Right hindlimb (tissue), 1 donor: ENCODE data around the gene RALBP1.

Experiments used
- DNase-seq: peaks from one replicate; pipeline ENCODE4 v3.0.0-alpha.2; 2018

The RALBP1 gene

GRCh38 chr18:9513971-9514512 lies 38.7 kb downstream of the RALBP1 start:
- DNase-seq = no peak

DNA sequence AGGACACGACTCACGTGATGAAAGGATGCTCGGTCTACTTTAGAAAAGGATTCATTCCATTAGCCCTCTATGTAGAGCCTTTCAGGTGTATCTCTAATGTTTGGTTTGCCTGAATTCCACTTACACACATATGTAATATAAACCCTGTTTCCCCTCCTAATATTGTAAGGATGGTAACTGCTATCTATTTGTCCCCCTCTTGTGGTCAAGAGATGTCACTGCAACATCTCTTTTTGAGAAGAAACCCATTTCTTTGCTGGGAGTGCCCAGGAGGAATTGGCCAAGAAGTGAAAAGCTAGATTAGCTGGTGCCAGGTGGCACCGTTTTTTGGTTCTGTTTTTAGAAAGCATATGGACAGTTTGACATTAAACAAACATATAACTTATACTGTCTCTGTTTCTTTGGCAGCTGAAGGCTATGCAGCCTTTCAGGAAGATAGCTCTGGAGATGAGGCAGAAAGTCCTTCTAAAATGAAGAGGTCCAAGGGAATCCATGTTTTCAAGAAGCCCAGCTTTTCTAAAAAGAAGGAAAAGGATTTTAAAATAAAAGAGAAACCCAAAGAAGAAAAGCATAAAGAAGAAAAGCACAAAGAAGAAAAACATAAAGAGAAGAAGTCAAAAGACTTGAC lies 41.2 kb downstream of the RALBP1 start:
- DNase-seq = no peak

DNA sequence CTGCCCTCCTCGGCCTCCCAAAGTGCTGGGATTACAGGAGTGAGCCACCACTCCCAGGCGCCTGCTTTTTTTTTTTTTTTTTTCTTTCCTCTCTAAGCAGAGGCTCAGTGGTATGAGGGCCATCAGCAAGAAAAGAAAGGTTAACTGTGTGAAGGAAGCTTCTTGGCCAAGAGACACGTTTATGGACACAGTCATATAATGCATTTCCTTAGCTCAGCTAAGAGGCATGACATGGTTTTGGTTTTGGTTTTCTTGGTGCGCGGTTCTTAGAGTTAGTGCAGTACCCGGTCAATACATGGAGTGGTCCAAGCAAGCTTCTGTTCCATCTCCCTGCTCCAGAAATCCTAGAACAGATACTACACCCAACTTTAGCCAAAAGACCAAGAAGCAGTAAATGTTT lies 42.6 kb downstream of the RALBP1 start:
- DNase-seq = no peak

GRCh38 chr18:9519399-9519798 lies 44.1 kb downstream of the RALBP1 start:
- DNase-seq = no peak

- no peak for DNase-seq
These were observed 45.4 kb downstream of the RALBP1 start for GRCh38 chr18:9520666-9521065.

- no peak for DNase-seq
These were observed 46.5 kb downstream of the RALBP1 start for GRCh38 chr18:9521770-9522169.

- no peak for DNase-seq
These were observed 47.6 kb downstream of the RALBP1 start for GRCh38 chr18:9522952-9523351.

DNA sequence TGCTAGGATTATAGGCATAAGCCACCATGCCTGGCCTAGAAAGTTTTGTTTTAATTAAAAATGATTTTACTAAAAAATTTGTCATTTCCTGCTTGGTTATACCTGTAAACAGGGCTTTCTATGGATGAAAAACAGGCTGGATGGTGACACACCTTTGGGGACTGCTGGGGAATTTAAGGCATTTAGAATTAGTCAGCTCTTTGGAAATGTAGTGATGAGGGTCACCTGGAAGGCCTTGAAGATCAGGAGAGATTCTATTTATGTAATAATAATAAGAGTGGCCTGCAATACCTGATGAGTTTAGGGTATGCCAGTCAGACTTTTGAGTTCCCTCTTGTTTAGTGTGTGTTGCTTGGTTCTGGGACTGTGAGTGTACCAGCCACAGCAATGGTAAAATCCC lies 51.1 kb downstream of the RALBP1 start:
- no peak for DNase-seq

DNA sequence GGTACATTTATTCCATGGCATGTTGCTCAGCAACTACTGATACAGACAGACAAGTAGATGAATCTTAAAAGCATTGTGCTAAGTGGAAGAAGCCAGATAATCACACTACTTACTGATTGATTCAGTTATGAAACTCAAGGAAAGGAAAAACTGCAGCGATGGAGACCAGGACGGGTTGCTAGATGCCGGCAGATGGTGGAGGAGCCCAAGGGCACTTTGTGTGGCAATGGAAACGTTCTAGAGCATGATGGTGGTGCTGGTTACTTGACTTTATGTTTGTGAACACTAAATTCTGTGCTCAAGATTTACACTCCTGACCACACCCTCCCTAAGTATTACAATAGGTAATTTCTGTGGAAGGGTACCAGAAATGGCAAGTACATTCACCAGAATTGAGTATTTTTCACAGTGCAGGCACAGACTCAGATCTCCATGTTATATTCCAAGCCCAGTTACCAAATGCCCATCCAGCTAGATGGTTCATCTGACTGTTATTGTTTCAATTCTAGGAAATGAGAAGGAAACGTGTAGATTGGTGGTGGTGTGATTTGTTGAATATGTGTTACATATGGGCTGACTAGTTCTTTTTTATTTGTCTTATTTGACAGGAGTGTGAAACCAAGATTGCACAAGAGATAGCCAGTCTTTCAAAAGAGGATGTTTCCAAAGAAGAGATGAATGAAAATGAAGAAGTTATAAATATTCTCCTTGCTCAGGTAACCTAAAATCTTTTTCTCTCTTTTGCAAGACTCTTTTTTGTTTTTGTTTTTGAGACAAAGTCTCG lies 55.1 kb downstream of the RALBP1 start:
- no peak for DNase-seq

DNA sequence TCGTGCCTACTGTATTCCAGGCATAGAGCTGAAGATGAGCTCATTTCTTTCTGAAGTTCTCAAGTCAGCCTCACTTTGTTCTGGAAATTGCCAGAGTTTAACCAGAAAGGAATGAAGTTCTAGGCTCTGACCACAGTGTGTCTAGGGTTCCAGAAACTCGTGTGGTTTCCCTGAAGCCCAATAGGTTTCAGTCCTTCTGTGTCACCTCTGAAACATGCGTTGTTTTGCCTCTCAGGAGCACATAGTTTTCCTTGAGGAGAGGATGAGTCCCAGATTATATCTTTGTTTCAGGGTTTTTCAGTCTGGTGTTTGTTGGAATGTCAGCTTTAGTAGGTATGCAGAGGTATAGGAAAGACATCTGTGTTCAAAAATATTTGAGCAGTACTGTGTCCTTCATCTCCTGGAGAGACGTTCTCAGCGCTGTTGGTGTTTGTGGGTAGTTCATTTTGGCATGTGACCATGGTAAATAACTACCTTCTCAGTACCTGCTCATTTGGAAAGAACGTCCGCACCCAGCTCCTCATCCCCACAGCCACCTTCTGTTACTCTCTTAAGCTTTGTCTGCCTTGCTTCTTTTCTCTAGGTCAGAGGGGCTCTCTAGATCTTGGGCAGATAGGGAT lies 56.6 kb downstream of the RALBP1 start:
- no peak for DNase-seq

GRCh38 chr18:9534844-9535243 lies 59.5 kb downstream of the RALBP1 start:
- no peak for DNase-seq

DNA sequence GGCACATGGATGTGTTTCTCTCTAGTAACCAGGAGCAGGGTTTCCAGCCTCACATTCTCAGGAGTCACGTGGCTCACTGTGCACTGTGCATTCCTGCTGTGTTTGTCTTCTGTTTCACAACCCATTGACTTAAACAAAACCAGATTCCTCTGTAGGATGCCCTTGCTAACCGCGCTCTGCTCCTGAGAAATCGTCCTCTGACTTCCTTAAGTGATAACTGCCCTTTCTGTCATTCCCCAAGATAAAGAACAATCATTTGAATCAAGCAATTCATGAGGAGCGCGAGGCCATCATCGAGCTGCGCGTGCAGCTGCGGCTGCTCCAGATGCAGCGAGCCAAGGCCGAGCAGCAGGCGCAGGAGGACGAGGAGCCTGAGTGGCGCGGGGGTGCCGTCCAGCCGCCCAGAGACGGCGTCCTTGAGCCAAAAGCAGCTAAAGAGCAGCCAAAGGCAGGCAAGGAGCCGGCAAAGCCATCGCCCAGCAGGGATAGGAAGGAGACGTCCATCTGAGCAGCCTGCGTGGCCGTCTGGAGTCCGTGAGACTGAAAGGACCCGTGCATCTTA lies 60.2 kb downstream of the RALBP1 start:
- DNase-seq = peak; percentile 43

DNA sequence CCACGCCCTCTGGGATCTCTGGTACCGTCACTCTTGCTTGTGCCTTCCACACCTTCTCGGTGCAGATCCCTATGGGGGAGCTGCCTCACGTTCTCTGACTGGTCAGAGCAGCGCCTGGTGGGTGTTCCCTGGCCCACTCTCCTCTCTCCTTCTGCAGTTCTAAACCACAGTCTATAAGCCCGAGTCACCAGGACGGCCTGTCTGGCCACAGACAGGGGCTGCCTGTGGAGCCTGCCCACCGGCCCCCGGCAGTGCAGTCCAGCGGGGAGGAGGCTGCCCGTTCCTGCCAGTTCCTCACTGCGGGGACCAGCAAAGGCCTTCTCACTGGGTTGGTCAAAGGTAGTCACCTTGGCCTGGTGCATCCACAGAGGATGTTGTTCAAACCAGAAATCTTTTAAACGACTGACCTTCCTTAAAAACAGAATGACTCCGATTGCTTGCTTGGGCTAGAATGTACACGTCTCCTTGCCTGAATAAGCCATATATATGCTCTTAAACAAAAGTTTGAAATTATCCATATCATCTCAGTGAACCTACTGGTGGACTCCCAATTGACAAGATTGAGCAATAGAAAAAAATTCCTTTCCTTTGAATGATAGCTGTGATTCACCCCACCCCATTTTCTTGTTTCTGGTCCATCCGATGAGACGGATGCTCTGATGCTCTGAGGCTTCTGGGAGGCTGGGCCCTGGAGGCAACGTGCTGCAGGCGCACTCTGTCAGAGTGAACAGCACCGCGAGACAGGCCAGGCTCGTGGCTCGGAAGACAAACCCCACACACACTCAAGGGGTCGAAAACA lies 61.2 kb downstream of the RALBP1 start:
- no peak for DNase-seq

DNA sequence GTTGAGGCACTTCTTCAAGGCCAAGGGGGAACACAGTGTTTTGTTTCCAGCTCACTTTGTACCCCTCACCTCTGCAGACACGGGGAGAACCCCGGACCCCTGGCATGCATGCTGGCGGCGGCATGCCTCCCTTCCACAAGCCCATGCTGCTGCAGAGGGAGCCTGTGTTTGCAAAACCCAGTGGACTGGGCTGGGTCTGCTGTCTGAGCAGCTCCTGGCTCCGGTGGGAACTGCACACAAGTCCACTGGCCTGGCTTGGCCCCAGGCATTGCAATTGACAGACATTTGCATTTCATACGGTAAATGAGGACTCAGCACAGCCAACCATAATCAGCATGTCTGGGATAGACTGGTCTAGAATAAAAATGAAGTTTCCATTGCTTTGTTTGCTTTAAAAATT lies 62.4 kb downstream of the RALBP1 start:
- DNase-seq = no peak

DNA sequence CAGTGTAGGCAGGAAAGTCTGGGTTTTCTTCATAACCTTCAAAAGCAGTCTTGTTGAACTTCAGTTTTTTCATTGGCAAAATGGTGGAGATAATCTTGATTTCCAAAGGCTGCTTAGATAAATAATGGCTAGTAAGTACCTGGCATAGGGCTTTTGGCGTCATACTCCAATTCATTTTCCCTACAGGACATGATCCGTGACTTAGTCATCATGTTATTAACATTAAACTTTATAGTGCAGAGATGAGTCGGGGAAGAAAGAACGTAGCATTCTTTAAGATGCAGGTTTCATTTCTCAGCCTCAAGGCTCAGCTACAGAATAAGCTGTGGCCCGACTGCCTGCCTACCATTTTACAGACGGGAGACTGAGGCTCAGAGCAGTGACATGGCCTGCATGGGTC lies 64.0 kb downstream of the RALBP1 start:
- no peak for DNase-seq

DNA sequence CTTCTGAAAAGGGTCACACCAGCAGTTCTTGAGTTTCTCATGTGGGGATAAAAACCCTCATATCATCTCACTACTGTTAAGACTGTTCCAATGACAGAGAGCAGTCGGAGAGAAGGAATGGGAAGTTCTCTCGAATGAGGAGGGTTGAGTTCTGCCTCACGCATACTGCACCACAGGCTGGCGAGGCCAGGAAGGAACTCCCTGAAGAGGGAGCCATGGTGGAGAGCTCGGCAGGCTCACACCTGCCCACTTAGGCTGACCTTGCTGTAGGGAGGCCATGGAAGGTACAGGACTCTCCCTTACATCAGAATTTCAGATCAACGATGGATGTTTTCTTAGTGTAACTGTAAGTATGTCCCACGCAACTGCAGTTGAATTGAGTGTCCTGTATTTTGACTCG lies 64.6 kb downstream of the RALBP1 start:
- DNase-seq = no peak

DNA sequence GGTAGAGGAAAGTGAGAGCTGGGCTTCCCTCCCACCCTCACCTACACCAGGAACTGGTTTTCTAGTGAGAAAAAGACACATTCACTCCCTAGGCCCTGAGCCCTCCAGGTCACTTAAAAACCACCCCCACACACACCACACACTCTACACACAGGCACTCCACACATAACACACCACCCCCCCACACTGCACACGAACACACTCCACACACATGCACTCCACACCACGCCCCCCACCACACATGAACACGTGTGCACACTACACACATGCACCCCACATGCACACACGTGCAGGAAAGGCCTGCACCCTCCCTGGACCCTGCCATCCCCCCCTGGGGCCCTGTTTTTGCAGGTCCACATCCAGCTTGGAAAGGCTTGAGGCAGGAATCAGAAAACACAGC lies 67.6 kb downstream of the RALBP1 start:
- DNase-seq = no peak

DNA sequence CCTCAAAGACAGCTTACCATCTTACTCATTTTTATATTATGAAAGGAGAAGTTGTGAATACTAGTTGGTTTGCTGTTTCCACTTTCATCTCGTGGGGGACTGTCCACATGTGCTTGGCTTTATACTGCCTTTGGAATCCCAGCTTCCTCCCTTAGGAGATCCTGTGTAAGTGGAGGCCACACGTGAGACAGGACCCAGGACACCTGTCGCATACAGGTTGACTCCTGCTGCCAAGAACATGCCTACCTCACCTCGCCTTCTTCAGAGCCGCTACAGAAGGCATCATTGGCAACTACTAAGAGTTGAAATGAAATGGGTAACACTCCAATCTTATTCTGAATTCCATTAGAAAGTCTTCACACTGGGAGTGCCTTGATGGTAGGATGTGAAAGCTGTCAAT lies 69.7 kb downstream of the RALBP1 start:
- DNase-seq = no peak

- DNase-seq = no peak
These were observed 71.2 kb downstream of the RALBP1 start for GRCh38 chr18:9546468-9546867.

DNA sequence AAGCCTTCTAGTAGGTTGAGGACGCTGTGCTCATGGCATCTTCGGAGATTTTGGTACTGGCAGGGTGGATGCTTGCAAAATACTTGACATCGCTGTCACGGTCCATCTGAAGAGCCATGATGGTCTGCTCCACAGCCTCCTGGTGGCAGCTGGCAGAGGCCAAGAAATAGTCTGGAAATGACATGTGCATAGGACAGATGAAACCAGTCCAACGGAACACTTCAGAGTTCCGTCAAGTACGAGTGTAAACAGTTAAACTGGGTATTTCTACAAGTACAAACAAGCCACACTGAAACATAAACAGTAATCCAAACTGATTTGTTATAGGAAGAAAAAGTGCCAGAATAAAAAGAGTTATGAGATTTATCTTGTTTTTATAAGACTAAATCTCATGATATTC lies 72.5 kb downstream of the RALBP1 start:
- no peak for DNase-seq

- DNase-seq = no peak
These were observed 74.1 kb downstream of the RALBP1 start for GRCh38 chr18:9549405-9549804.

GRCh38 chr18:9550429-9550828 lies 75.1 kb downstream of the RALBP1 start:
- no peak for DNase-seq

- DNase-seq = no peak
These were observed 76.9 kb downstream of the RALBP1 start for GRCh38 chr18:9552191-9552590.
